HG03025 (cell line): ENCODE data around the gene DENND2D.

Experiments
- ATAC-seq: cut with Tn5 transposase; IDR thresholded peaks from one replicate; pipeline ENCODE4 v1.9.1; 2021; ENCODE audit warnings: mild to moderate bottlenecking, moderate library complexity; ENCODE audit not compliant: unreplicated experiment, low FRiP score

Gene DENND2D

GRCh38 chr1:111141245-111142220 is 58.9 kb downstream of the DENND2D start:
- ATAC-seq = no peak

- ATAC-seq = no peak
Observed at GRCh38 chr1:111140680-111140967, 59.8 kb downstream of the DENND2D start.

DNA sequence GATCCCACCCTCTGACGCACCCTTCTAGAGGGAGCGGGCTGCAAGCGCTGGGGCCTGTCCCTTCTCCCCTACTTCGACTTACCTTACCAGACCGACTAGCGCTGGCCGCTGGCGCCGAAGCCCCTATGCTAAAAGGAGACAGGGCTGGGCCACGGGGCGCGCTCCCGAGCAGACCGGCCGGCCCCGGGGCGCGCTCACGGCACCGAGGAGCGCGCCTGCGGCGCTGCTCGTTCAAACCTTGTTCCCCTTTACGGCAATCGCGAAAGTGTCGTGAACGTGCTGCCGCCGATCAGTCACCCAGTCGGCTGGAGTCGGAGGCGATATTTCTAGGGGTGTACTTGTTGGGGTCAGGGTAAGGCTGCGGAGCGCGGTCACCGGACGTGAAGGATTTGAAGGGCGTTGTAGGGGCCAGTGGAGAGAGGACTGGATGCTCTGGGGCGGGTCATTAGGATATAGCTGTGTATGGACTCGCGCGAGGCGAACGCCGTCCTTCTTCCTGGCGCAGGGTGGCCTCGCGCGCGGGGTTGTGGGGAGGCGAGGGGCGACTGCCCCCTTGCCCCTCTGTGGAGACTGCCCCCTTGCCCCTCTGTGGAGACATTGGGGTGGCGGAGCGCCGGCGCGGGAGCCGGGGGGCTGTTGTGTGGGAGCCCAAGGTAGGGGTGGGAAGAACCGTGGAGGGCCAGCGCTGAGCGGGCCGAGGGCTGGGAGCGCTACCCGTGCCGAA is 60.3 kb downstream of the DENND2D start, which contains the start of the genes CEPT1 and DRAM2:
CEPT1 (plus strand) TSS at position 268 of the 724 bp plus-strand sequence. CDS start 7,492 bp downstream, outside the sequence.
DRAM2 (minus strand) TSS at position 138 of the 724 bp plus-strand sequence. CDS start 8,539 bp downstream, outside the sequence.
- ATAC-seq = peak; percentile 63

DNA sequence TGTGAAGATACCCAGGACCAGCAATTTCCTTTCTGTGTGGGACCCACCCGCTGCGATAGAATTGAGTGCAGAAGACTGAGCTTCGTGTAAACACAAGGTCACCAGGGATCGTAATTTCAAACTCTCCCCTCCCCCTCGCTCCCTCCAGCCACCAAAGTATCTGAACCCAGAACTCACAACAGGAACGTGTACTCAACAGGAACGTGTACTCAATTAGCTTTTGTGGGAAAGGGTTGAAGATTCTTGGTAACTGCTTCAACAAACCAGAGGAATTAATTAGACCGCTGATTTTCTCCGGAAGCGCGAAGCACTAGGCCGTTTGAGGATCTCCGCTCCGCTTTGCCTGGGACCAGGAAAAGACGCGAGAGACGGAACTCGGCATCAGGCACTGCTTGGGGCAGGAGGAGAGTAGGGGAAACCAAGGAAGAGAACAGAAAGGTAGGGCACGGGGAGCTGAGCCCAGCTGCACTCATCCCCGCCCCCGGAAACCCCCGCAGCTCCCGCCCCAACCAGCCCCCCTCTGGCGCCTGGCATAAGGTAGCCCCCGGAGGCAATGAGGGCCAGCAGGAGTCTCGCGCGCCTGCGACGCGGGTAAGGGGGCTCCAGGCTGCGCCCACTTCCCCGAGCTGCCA is 61.0 kb downstream of the DENND2D start:
- peak; percentile 10 for ATAC-seq
